Liver (tissue), 9 donors: ENCODE data around the gene RBM5. TPM values are rescaled to one million over a fixed set of nuclear protein-coding genes. Genes with fewer than 3 reads are reported as not detected.

Experiments used
- DNase-seq: peaks from one replicate; pipeline ENCODE4 v3.0.0-alpha.2; 2017; ENCODE audit warnings: low spot score
- H3K27ac ChIP-seq, 2 donors: one replicate each; pipeline ENCODE4 v1.7.0; 2013; ENCODE audit warnings: inconsistent platforms in 2 of 2, low read length in 2 of 2, control low read depth in 1 of 2, low read depth in 1 of 2, mild to moderate bottlenecking in 1 of 2
- H3K27me3 ChIP-seq, 4 donors: one replicate each; pipeline versions ENCODE4 v1.6.1 to v1.7.0; 2013; ENCODE audit warnings: low read length in 3 of 4, inconsistent platforms in 1 of 4, mild to moderate bottlenecking in 1 of 4, moderate library complexity in 1 of 4; ENCODE audit not compliant: control insufficient read depth in 4 of 4, insufficient read depth in 4 of 4
- H3K36me3 ChIP-seq, 4 donors: one replicate each; pipeline versions ENCODE4 v1.6.1 to v1.7.0; 2013; ENCODE audit warnings: low read length in 3 of 4, mild to moderate bottlenecking in 3 of 4, low read depth in 1 of 4, moderate library complexity in 1 of 4; ENCODE audit not compliant: control insufficient read depth in 4 of 4, insufficient read depth in 3 of 4
- H3K4me1 ChIP-seq, 4 donors: one replicate each; pipeline versions ENCODE4 v1.6.1 to v1.7.0; 2013; ENCODE audit warnings: low read length in 3 of 4, mild to moderate bottlenecking in 3 of 4, moderate library complexity in 1 of 4; ENCODE audit not compliant: control insufficient read depth in 4 of 4, insufficient read depth in 4 of 4
- H3K4me3 ChIP-seq, 3 donors: one replicate each; pipeline versions ENCODE4 v1.6.1 to v1.7.0; 2013; ENCODE audit warnings: low read length in 3 of 3, control low read depth in 1 of 3, low read depth in 1 of 3, mild to moderate bottlenecking in 1 of 3
- H3K9ac ChIP-seq, 2 donors: one replicate each; pipeline ENCODE4 v1.7.0; 2013; ENCODE audit warnings: low read length in 2 of 2, mild to moderate bottlenecking in 2 of 2, moderate library complexity in 2 of 2, control low read depth in 1 of 2, low read depth in 1 of 2
- H3K9me3 ChIP-seq, 4 donors: one replicate each; pipeline versions ENCODE4 v1.6.1 to v1.7.0; 2013; ENCODE audit warnings: low read length in 3 of 4; ENCODE audit not compliant: control insufficient read depth in 4 of 4
- EGR1 ChIP-seq, 2 donors: IDR thresholded peaks; 2 replicates each; pipeline ENCODE4 v1.6.1; 2016 to 2018; ENCODE audit warnings: antibody characterized with exemption in 2 of 2, low read depth in 2 of 2
- FOXA1 ChIP-seq: IDR thresholded peaks from 2 replicates; pipeline ENCODE4 v1.6.1; 2016; ENCODE audit warnings: antibody characterized with exemption
- GABPA ChIP-seq, 2 donors: IDR thresholded peaks in 1 of 2; conservative IDR thresholded peaks in 1 of 2; 2 replicates each; pipeline ENCODE4 v1.6.1; 2016; ENCODE audit warnings: antibody characterized with exemption in 2 of 2, mild to moderate bottlenecking in 1 of 2, moderate library complexity in 1 of 2
- HNF4A ChIP-seq, 2 donors: conservative IDR thresholded peaks; 2 replicates each; pipeline ENCODE4 v1.6.1; 2016; ENCODE audit warnings: antibody characterized with exemption in 2 of 2, mild to moderate bottlenecking in 2 of 2
- HNF4G ChIP-seq: IDR thresholded peaks from 2 replicates; pipeline ENCODE4 v1.6.1; 2016; ENCODE audit warnings: antibody characterized with exemption
- JUND ChIP-seq, 2 donors: IDR thresholded peaks; 2 replicates each; pipeline ENCODE4 v1.6.1; 2016; ENCODE audit warnings: antibody characterized with exemption in 2 of 2
- NR2F2 ChIP-seq: IDR thresholded peaks from 2 replicates; pipeline ENCODE4 v1.6.1; 2016; ENCODE audit warnings: antibody characterized with exemption
- RAD21 ChIP-seq, 2 donors: IDR thresholded peaks; 2 replicates each; pipeline ENCODE4 v1.6.1; 2016; ENCODE audit warnings: antibody characterized with exemption in 2 of 2, mild to moderate bottlenecking in 2 of 2
- WGBS: extraction: QIAGEN DNeasy Blood & Tissue Kit; methylation state at CpG from one replicate; pipeline ENCODE4 v1.1.7; 2013; 5-methylcytosine and 5-hydroxymethylcytosine counted together
- polyA plus RNA-seq, 2 donors: library from polyadenylated mRNA; stranded (reverse) in 1 of 2; unstranded in 1 of 2; fragments of 200-250 nt in 1 of 2; fragments of >200 nt in 1 of 2; fragmentation: Nextera tagmentation in 1 of 2; extraction: Ambion mirVana in 1 of 2; gene quantifications; one replicate each; pipeline versions ENCODE4 v1.2.1 to v1.2.3, GENCODE V29; 2013 to 2015
- total RNA-seq, 2 donors: library from RNA; depleted of rRNA; stranded (reverse); fragments of >200 nt; gene quantifications; one replicate each; pipeline ENCODE4 v1.2.3, GENCODE V29; 2014
- TF ChIP-seq, protein P1 (sequence below): IDR thresholded peaks from 2 replicates; pipeline ENCODE4 v1.6.1; 2016; ENCODE audit warnings: antibody characterized with exemption
- donor health status: healthy.
- donor health status: healthy.
- donor health status: healthy.
- donor health status: healthy.
- donor health status: healthy.

RBM5 gene
- total and polyA plus RNA-seq, 4 donors = 21.2 to 142 (median 64.3) TPM

DNA sequence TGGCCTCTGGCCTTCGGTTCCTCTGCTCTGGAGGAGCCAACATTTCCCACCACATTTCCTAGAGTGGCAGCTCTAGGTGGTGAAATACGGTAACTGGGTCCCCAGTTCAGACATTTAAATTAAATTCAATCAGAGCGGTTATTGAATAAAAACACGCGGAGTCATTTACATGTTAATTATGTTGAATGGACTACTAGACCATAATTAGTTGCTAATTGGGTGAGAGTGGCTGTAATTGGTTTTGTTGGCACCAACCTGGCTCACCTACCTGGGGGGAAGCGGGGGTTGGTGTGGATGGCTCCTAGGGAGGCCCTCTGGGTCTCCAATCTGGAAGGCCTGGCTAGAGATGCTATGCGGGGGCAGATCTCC is 79.1 kb downstream of the RBM5 start (continued):
- no peak for TF ChIP-seq HNF4A (conservative IDR thresholded peaks at IDR 0.05)
- TF ChIP-seq GABPA (IDR thresholded peaks at IDR 0.05 in 1 of 2, conservative IDR thresholded peaks at IDR 0.05 in 1 of 2) = no peak
- TF ChIP-seq, protein P1, sequence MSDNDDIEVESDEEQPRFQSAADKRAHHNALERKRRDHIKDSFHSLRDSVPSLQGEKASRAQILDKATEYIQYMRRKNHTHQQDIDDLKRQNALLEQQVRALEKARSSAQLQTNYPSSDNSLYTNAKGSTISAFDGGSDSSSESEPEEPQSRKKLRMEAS = no peak
- no peak for TF ChIP-seq HNF4G
- TF ChIP-seq RAD21 (IDR thresholded peaks at IDR 0.05) = no peak
- no peak for TF ChIP-seq FOXA1
- no peak for TF ChIP-seq JUND (IDR thresholded peaks at IDR 0.05)

DNA sequence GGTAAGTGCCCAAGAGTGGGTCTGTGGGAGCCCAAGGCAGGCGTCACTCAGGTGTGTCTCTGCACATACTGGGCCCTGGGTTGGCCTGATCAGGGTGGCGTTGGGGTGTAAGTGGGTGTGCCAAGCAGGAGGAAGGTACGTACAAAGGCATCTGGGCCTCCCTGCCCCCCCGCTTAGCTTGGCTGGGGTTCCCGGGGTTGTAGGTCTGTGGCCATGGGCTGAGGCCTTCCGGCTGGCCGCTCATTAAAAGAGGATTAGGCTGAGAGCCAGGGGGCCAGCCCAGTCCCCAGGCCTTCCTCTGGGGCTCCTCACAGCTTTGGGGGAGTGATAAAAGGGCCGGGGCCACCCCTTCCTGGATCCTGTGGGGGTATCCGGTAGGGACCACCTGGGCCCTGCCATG is 79.7 kb downstream of the RBM5 start:
- Histone ChIP-seq H3K27me3 (no peaks in the 10 kb centered on the region), H3K36me3 (no peaks in the 10 kb centered on the region), H3K4me3 (no peak overlapping the region), H3K9me3 (no peaks in the 10 kb centered on the region), H3K27ac (peak overlapping the region in 1 of 2 donors; percentile 29), H3K4me1 (peaks cover 16 to 49% (median 34%) of the 10 kb centered on the region in 4 donors), H3K9ac (no peak overlapping the region)
- no peak for TF ChIP-seq EGR1 (IDR thresholded peaks at IDR 0.05; ENCODE audit: low read depth in 2 of 2)
- peak; percentile 21 for TF ChIP-seq NR2F2
- DNase-seq = no peak
- 72% methylated on average over 9 of the region's 9 CpGs for WGBS

Other genes with a start within 250 kb of the RBM5 start
- 1 to 10 TPM in 1 of 2 donors, under 1 TPM in 1; 0.42 to 7.9 TPM for gene TRAIP, start 232.4 kb upstream of the RBM5 start, total RNA-seq
- gene TRAIP, start 232.4 kb upstream of the RBM5 start, polyA plus RNA-seq = under 1 TPM; 0.47 to 0.81 TPM
- gene CAMKV, start 219.0 kb upstream of the RBM5 start, total RNA-seq = not detected
- not detected for gene CAMKV, start 219.0 kb upstream of the RBM5 start, polyA plus RNA-seq
- gene MST1R, start 185.0 kb upstream of the RBM5 start, total RNA-seq = under 1 TPM; 0.23 to 0.42 TPM
- under 1 TPM; 0.10 to 0.56 TPM for gene MST1R, start 185.0 kb upstream of the RBM5 start, polyA plus RNA-seq
- 1 to 10 TPM; 4.6 to 9.0 TPM for gene MON1A, start 159.1 kb upstream of the RBM5 start, total RNA-seq
- gene MON1A, start 159.1 kb upstream of the RBM5 start, polyA plus RNA-seq = 1 to 10 TPM; 7.4 to 9.5 TPM
- gene RBM6, start 148.8 kb upstream of the RBM5 start, total RNA-seq = 10 to 100 TPM; 18.1 to 59.2 TPM
- 10 to 100 TPM; 10.9 to 57.0 TPM for gene RBM6, start 148.8 kb upstream of the RBM5 start, polyA plus RNA-seq
- 1 to 10 TPM; 1.6 to 4.8 TPM for gene SEMA3F, start 66.4 kb downstream of the RBM5 start, total RNA-seq
- gene SEMA3F, start 66.4 kb downstream of the RBM5 start, polyA plus RNA-seq = 1 to 10 TPM in 1 of 2 donors, under 1 TPM in 1; 0.60 to 2.7 TPM
- under 1 TPM in 1 of 2 donors, not detected in 1; 0.08 TPM for gene GNAT1, start 102.7 kb downstream of the RBM5 start, total RNA-seq
- gene GNAT1, start 102.7 kb downstream of the RBM5 start, polyA plus RNA-seq = not detected
- 100 to 1,000 TPM in 1 of 2 donors, 10 to 100 TPM in 1; 98.1 to 166 TPM for gene SLC38A3, start 116.4 kb downstream of the RBM5 start, total RNA-seq
- 100 to 1,000 TPM; 114 to 180 TPM for gene SLC38A3, start 116.4 kb downstream of the RBM5 start, polyA plus RNA-seq
- 10 to 100 TPM; 58.3 to 65.0 TPM for gene GNAI2, start 147.3 kb downstream of the RBM5 start, total RNA-seq
- 10 to 100 TPM; 59.5 to 86.3 TPM for gene GNAI2, start 147.3 kb downstream of the RBM5 start, polyA plus RNA-seq
- 1 to 10 TPM in 1 of 2 donors, under 1 TPM in 1; 0.56 to 1.5 TPM for gene SEMA3B, start 180.2 kb downstream of the RBM5 start, total RNA-seq
- gene SEMA3B, start 180.2 kb downstream of the RBM5 start, polyA plus RNA-seq = 1 to 10 TPM in 1 of 2 donors, under 1 TPM in 1; 0.40 to 1.3 TPM
- gene LSMEM2, start 190.2 kb downstream of the RBM5 start, total RNA-seq = under 1 TPM in 1 of 2 donors, not detected in 1; 0.08 TPM
- gene LSMEM2, start 190.2 kb downstream of the RBM5 start, polyA plus RNA-seq = under 1 TPM in 1 of 2 donors, not detected in 1; 0.03 TPM
- 10 to 100 TPM; 55.7 to 66.1 TPM for gene IFRD2, start 203.5 kb downstream of the RBM5 start, total RNA-seq
- 10 to 100 TPM; 60.3 to 91.2 TPM for gene IFRD2, start 203.5 kb downstream of the RBM5 start, polyA plus RNA-seq
- 1 to 10 TPM; 1.9 to 6.6 TPM for gene HYAL3, start 210.5 kb downstream of the RBM5 start, total RNA-seq
- 1 to 10 TPM; 1.8 to 2.0 TPM for gene HYAL3, start 210.5 kb downstream of the RBM5 start, polyA plus RNA-seq
- 1 to 10 TPM; 1.6 to 1.8 TPM for gene NAA80, start 210.5 kb downstream of the RBM5 start, total RNA-seq
- 1 to 10 TPM; 2.3 to 5.5 TPM for gene NAA80, start 210.5 kb downstream of the RBM5 start, polyA plus RNA-seq
- 100 to 1,000 TPM in 1 of 2 donors, 10 to 100 TPM in 1; 87.6 to 155 TPM for gene HYAL1, start 214.7 kb downstream of the RBM5 start, total RNA-seq
- 100 to 1,000 TPM in 1 of 2 donors, 10 to 100 TPM in 1; 82.3 to 156 TPM for gene HYAL1, start 214.7 kb downstream of the RBM5 start, polyA plus RNA-seq
- gene HYAL2, start 233.8 kb downstream of the RBM5 start, total RNA-seq = 10 to 100 TPM; 33.5 to 57.6 TPM
- 10 to 100 TPM; 19.5 to 32.9 TPM for gene HYAL2, start 233.8 kb downstream of the RBM5 start, polyA plus RNA-seq
- gene TUSC2, start 239.3 kb downstream of the RBM5 start, total RNA-seq = 10 to 100 TPM; 12.7 to 14.3 TPM
- 10 to 100 TPM; 29.0 to 37.7 TPM for gene TUSC2, start 239.3 kb downstream of the RBM5 start, polyA plus RNA-seq